COR-L47 (cell line): ENCODE measurements around the gene PATL1.
"Not testable (repeated sequence)": the region's sequence is repeated elsewhere in the genome, so short reads cannot be mapped to it uniquely, and the experiment has no call there.

Experiments
- DNase-seq: peaks from one replicate; lab custom pipeline; 2025; lab: John Stamatoyannopoulos, UW

Gene PATL1

DNA sequence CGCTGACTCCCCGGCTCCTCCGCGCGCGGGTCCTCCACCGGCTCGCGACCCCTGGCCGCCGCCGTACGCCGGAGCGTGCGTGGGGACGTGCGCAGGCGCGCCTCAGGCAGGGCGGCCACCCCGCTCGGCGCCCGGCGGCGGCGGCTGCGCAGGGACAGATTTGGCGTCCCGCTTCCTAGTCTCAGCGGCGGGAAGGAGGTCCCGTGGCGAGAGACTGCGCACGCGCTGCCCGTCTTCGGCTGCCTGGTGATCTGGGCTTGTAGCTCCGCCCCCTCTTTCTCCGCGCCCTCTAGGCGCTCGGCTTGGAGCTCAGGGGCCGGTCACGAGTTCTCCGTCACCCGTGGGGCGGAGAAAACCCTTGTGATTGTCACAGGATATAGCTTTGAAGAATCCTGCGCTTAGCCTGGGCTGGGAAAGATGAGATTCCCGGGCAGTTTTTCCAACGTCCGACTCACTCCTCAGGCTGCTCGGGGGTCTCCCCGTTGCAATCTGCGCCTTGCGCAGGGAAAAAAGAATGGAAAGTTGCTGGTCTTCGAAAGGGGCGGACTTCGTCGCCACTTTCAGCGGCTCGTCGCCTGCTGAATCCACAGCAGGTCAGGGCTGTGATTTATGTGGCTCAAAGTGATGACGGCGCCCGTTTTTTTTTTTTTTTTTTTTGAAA, at the start of gene PATL1:
Gene PATL1, minus strand, starts transcription at position 88 of the 661 bp plus-strand sequence. CDS start 142 bp downstream, outside the sequence.
- peak; percentile 97 for DNase-seq

GRCh38 chr11:59716051-59716450, 47.2 kb upstream of the PATL1 start:
- no peak for DNase-seq

GRCh38 chr11:59713745-59714144, 44.9 kb upstream of the PATL1 start, which contains the start of gene OR10V1:
Gene OR10V1, minus strand, starts transcription at chr11:59713845. Its CDS starts 0 bp downstream, at chr11:59713845.
- no peak for DNase-seq

- DNase-seq: no peak
Measured at GRCh38 chr11:59710136-59710847, 41.5 kb upstream of the PATL1 start.

DNA sequence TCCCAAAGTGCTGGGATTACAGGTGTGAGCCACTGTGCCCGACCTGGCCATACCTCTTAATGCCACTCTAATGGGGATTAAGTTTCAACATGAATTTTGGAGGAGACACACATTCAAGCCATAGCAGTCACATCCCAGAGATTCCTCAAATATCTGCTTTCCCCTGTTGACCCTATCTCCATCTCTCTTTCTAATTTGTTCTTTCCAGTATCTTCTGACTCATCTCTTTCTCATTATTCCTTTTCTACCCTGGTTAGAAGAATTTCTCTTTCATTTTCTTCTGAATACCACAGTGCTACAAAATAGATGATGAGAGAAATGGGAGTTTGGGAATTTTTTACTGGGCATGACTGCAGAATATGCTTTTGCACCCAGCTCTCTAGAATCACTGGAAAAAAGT, 39.7 kb upstream of the PATL1 start:
- no peak for DNase-seq

DNA sequence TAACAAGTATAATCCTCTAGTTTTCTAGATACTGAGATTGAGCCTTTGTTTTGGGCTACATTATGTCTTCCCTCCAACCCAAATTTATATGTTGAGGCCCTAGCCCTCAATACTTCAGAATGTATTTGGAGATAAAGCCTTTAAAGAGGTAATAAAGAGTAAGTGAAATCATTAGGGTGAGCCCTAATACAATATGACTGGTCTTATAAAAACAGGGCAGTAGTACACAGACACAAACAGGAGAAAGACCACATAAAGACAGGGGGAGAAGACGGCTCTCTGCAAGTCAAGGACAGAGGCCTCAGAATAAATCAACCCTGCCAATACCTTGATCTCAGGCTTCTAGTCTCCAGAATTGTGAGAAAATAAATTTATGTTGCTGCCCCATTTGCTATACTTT, 38.5 kb upstream of the PATL1 start:
- no peak for DNase-seq

- DNase-seq: no peak
Measured at GRCh38 chr11:59706518-59707285, 37.9 kb upstream of the PATL1 start.

DNA sequence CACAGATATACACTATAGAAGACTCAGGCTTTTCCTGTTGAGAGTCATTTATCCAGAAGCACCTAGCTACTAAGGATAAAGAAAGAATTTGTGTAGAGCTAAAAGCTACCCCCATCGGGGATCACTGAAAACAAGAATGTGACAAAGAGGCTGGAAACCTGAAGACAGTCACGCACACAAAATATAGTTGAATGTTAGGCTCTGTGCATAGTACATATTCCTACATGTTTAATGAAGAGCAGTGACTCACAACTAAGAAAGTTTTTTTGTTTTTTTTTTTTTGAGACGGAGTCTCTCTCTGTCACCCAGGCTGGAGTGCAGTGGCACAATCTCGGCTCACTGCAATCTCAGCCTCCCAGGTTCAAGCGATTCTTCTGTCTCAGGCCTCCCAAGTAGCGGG, 36.5 kb upstream of the PATL1 start:
- DNase-seq: no peak

GRCh38 chr11:59703515-59703914, 34.7 kb upstream of the PATL1 start:
- not testable (repeated sequence) for DNase-seq

DNA sequence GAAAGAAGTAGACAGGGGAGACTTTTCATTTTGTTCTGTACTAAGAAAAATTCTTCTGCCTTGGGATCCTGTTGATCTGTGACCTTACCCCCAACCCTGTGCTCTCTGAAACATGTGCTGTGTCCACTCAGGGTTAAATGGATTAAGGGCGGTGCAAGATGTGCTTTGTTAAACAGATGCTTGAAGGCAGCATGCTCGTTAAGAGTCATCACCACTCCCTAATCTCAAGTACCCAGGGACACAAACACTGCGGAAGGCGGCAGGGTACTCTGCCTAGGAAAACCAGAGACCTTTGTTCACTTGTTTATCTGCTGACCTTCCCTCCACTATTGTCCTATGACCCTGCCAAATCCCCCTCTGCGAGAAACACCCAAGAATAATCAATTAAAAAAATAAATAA, 31.3 kb upstream of the PATL1 start:
- not testable (repeated sequence) for DNase-seq

DNA sequence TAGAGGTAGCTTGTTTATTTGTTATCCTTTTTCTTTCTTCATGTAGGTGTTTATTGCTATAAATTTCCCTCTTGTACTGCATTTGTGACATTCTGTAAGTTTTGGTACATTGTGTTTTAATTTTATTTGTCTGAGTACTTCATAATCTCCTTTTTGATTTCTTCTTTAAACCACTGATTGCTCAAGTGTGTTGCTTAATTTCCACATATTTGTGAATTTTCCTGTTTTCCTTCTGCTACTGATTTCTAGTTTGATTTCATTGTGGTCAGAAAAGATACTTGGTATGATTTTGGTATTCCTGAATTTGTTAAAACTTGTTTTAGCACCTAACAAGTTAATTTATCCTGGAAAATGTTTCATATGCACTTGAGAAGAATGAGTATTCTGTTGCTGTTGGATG, 29.7 kb upstream of the PATL1 start:
- DNase-seq: no peak

DNA sequence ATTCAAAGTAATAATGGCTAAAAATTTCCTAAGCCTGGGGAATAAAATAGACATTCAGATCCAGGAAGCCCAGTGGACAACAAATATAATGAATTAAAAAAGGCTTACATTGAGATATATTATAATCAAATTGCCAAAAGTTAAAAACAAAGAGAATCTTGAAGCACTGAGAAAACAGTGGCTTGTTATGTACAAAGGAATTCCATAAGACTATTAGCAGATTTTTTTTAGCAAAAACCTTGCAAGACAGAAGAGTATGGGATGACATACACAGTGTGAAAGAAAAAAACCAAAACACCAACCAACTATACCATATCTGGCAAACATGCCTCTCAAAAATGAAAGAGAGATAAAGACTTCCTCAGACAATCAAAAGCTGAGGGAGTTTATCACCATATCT, 24.1 kb upstream of the PATL1 start:
- DNase-seq: no peak

DNA sequence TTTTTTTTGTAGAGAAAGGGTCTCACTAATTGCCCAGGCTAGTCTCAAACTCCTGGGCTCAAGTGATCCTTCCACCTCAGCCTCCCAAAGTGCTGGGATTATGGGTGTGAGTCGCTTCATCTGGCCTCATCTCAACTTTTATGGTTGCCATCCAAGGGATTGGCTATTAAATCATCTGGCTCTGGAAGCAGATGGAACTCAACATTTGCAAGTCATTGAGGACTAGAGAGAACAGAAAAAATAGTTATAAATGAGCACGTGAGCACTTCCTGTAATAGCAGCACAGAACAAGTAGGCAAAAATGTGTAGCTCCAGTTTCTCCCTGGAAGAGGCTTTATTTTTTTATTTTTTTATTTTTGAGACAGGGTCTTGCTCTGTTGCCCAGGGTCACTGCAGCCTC, 22.3 kb upstream of the PATL1 start:
- DNase-seq: no peak

- no peak for DNase-seq
Measured at GRCh38 chr11:59689015-59689414, 20.2 kb upstream of the PATL1 start.

GRCh38 chr11:59681260-59681725, 12.5 kb upstream of the PATL1 start:
- not testable (repeated sequence) for DNase-seq

DNA sequence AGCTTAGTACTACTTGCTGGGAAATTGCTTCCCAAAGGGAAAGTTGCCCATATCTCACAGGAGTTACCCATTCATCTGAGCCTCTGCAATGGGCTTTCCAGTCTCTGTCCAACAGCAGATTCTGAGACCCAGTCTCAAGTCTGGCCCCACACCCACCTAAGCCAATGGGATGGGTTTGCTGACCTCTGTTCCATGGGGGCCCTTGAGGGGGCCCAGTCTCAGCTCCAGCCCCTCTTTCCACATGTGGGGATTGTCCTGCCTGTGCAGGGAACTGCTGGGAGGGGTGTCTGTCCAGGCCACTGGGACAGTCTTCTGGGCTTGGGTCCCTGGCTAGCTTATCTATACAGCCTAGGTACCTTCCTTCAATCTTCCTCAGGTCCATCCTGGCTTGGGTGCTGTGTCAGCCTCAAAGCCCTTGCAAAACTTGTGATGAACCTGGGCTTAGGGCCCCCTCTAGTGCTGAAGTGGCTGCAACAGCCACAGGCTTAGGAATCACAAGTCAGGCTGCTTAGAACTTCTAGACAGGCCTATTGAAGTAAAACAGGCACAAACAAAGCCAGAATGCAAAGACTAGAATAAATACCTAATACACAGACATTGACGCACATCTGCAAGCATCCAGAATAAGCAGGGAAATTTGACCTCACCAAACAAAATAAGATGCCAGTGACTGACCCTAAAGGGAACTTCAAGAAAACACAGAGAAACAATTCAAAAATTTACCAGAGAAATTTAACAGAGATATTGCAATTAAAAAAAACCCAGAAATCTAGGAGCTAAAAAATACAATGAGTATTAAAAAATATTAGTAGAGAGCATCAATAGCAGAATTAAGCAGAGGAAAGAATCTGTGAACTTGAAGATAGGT, 11.7 kb upstream of the PATL1 start:
- peak; percentile 15 for DNase-seq

- DNase-seq: no peak
Measured at GRCh38 chr11:59679347-59679746, 10.5 kb upstream of the PATL1 start.

DNA sequence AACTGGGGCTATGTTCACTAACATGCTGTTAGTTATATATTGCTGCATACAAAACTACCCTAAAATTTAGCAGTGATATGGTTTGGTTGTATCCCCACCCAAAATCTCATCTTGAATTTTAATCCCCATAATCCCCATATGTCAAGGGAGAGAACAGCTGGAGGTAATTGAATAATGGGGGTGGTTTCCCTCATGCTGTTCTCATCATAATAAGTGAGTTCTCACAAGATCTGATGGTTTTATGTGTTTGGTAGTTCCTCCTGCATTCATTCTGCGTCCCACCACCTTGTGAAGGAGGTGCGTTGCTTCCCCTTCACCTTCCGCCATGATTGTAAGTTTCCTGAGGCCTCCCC, 10.0 kb upstream of the PATL1 start:
- DNase-seq: no peak

- no peak for DNase-seq
Measured at GRCh38 chr11:59678118-59678812, 9.4 kb upstream of the PATL1 start.

- no peak for DNase-seq
Measured at GRCh38 chr11:59676205-59676604, 7.4 kb upstream of the PATL1 start.

- no peak for DNase-seq
Measured at GRCh38 chr11:59674291-59674690, 5.5 kb upstream of the PATL1 start.
